ENCODE results near the gene NGDN.

DNA sequence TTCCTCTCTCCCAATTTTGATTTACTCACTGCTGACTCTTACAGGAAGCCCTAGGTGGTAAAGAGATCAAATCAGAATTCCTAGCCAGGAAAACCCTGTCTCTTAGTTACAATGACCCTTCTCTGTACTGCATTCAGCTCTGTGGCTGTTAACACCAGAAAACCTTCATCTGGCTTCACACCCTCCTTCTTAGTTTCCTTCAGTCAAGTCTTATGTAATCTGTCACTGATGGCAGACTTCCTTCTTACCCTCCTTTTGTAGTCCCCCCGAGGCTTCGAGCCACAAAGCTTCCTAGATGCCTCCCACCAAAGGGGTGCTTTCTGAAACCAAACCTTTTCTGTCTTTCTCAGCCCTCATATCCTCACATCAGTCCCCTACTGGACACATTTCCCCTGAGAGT, 16.5 kb downstream of the NGDN start:
- TF ChIP-seq, protein P1, sequence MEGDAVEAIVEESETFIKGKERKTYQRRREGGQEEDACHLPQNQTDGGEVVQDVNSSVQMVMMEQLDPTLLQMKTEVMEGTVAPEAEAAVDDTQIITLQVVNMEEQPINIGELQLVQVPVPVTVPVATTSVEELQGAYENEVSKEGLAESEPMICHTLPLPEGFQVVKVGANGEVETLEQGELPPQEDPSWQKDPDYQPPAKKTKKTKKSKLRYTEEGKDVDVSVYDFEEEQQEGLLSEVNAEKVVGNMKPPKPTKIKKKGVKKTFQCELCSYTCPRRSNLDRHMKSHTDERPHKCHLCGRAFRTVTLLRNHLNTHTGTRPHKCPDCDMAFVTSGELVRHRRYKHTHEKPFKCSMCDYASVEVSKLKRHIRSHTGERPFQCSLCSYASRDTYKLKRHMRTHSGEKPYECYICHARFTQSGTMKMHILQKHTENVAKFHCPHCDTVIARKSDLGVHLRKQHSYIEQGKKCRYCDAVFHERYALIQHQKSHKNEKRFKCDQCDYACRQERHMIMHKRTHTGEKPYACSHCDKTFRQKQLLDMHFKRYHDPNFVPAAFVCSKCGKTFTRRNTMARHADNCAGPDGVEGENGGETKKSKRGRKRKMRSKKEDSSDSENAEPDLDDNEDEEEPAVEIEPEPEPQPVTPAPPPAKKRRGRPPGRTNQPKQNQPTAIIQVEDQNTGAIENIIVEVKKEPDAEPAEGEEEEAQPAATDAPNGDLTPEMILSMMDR (IDR thresholded peaks at IDR 0.05; ENCODE audit: insufficient read depth, low read length), result no peak
- no peak for TF ChIP-seq POLR2AphosphoS5 (IDR thresholded peaks at IDR 0.05; ENCODE audit: low read depth)

Data from HL-60 (cell line).